Measurements from ENCODE around the gene ATP5F1E.

Gene ATP5F1E

DNA sequence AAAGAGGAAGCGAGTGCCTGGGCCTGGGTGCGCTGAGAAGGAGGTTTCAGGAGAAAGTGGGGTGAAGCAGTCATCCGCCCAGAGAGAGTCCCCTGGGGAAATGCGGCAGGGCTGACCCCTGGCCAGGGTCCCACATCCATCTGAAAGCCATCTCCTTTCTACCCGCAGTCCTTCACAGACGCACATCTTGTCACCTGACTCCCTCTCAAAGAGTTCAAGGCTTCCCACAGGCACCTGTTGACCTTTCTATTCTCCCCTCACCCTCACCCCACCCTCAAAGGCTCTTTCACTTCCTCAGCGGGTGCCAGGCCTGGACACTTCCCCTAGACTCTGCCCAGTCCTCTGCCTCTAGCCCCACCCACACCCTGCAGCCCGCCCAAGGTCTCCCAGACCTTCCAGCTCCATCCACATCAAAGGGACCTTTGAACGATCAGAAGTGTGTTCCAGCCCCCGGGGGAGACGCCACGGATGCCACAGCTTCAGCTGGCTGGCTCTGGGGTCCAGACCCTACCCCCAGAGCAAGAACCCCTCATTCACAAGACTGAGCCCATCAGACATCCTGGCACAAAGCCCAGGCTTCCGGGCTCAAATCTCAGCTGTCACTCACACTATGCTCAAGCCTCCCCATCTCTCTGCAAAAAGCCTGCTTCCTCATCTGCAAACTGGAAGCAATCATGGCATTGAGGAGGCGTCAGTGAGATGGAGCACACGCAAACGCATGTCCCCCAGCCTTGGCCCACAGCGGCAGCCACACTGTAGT, 27.2 kb downstream of the ATP5F1E start:
- peak; percentile 88 for DNase-seq

DNA sequence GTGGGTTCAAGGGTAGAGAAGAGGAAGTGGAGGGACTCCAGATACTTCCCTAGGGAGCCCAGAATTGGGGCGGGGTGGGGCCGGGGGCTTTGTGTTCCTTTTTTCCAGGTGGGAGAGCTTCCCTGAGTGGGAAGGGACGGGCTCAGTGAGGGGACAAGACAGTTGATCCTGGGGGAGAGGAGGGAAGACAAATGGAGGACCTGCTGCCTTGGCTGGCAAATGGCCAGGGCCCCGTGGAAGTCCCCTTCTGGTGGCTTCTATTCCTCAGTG, 27.7 kb downstream of the ATP5F1E start:
- no peak for DNase-seq

DNA sequence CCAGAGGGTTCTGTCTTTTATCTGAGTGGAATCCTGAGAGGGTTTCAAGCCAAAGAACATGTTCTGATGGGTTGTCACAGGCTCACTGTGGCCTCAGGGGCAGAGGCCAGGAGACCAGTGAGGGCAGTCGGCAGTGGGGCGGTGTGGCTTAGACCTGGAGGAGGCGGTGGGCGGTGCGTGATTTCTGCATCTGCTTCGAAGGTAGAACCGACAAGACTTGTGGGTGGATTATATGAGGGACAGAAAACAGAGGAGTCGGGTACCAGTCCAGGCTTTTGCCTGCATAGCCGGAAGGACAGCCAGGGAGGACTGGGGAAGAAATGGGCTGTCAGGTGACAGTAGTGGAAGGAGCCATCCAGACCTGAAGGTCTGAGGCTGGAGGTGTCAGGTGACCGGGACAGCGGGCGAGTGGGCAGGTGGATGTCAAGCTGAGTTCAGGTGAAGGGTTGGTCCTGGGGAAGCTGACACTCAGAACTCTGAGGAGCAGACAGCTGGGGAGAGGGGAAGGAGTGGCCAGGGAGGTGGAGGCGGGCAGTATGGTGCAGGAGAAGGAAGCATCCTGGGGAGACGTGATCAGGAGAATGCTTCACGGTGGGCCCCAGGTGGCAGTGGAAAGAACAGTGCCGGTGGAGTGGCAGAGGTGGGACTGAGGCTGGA, 28.2 kb downstream of the ATP5F1E start:
- DNase-seq, result no peak

DNA sequence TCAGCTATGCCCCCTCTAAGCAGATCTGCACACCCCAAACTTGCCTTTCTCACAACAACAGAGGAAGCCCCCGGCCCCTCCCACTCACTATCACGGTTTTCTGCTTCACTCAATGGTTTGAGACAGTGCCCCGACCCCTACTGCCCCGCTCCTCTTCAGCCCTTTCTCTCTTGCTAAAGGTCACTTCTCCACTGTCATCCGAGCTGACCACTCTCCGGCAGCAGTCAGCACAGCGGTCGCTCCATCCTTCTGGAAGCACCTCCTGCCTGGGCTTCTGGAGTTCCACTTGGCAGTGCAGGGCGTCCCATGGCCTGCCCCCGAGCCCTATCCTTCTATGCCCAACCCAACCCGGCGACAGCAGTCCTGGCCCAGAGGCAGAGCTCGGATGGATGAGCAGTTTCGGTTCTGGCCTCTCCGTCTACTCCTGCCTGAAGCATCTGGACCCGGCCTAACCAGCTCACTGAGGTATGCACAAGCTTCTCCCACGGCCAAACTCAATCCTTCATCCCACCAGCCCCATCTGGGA, 29.2 kb downstream of the ATP5F1E start:
- no peak for DNase-seq

DNA sequence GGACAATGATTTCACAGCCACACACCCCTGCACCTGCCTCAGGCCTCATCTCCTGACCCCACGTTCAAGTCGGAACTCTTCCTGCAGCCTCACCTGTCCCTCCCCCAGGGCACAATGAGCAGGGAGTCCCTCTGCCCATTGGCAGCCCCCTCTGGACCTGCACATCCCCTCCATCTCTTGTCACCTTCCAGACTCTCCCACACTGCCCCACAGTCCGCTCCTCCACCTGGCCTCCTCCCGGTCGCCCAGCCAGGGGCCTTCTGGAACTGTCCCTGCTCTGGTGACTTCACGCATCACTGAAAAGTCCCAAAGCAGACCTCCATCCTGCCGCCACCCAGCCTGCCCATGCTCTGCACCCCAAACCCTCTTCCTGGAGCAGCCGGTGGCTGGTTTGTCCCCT, 29.7 kb downstream of the ATP5F1E start:
- no peak for DNase-seq

DNA sequence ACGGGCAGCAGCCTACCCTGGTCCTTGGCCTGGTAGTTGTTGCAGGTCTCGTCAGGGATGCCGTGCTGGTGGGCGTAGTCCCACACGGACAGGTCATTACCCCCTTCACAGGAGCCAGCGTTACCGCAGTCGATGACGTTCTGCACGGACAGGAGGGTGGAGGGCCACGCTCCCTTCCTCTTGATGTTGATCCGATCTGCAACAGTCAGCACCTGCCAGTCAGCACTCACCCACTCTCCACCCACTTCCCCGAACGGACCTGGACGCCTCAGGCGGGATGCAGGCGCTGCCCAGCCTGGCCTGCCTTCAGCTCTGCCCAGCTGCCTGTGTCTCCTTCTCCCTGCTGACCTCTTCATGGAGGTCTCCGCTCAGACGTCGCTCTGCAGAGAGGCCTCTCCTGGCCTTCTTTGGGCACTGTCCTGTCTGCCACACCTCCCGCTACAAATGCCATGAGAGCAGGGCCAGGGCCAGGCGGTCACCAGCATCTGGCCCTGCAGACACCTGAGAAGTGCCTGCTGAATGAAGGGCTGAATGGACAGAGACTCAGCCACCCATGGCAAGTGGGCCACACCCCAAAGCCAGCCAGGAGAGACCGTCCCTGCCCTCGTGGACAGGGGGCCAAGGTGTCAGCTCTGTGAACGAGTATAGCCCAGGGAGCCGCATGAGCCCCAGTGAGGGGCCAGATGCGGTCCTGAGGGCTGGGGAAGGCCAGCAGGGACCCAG, 30.5 kb downstream of the ATP5F1E start:
- DNase-seq, result no peak

DNA sequence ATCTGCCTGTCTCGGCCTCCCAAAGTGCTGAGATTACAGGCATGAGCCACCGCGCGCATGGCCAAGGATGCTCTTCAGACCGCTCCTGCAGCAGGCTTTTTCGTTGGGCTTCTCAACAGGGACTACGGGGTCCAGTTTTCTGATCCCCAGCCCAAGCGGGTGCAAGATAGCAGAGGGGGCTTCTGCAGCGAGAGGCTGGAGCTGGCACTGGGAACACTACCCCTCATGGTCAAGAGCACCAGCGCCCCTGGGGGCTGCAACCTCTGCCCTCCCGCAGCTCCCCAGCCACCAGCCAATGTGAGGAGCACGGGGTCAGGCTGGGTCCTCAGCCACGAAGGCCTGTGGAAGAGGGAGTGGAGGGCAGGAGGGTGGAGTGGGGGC, 31.1 kb downstream of the ATP5F1E start:
- no peak for DNase-seq

DNA sequence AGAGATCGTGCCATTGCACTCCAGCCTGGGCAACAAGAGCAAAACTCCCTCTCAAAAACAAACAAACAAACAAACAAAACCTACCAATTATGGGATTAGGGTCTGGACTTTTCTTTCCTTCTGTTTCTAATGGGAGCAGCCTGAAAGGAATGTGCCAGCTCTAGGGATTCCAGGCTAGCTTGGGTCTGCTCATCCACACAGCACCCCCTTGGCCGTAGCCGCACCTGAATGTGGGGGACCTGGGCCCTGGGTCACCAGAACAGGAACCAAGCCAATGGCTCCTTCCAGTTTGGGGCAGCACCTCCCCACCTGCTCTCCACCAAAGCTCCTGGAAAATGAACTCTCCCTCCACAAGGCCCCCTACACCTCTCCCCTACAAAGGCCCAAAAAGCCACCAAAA, 31.8 kb downstream of the ATP5F1E start:
- DNase-seq, result no peak

DNA sequence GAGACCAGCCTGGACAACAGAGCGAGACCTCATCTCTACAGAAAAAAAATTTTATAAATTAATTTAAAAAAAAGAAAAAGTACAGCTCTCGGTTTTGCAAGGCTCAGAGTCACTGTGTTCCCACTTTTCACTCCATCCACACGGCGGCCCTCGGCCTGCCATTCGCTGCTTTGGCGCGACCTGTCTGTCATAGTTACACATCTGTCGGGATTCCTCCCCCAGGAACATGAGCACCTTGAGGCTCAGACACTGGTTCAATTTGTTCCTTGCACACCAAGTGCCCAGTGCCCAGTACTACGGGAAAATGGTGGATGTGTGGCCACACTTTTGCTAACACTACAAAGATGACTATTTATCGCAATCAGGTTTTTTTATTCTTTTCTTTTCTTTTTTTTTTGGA, 33.5 kb downstream of the ATP5F1E start:
- no peak for DNase-seq

DNA sequence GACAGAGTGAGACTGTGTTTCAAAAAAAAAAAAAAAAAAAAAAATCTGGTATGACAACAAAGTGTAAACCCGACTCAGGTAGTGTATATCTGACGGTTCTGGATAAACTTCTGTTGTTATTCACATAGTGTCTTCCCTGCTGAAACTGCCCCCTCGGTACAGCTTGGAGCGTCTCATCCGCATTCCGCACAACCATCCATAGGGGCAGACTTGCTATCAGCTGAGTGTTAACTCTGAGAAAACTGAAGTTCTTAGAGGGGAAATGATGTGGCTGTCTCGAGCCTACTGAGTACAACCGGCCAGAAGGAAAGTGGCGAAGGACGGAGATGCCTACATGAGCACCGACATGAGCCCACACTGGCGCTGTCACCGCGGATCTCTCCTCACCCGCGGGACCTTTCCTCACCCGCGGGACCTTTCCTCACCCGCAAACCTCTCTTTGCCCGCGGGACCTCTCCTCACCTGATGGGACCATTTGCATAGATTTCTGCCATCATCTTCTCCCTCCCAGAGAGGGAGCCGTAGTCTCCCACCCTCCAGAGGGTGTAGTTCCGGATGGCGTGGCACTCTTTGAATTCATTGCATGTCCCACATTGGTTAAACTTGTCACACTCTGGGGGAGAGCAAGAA, 34.9 kb downstream of the ATP5F1E start:
- no peak for DNase-seq

DNA sequence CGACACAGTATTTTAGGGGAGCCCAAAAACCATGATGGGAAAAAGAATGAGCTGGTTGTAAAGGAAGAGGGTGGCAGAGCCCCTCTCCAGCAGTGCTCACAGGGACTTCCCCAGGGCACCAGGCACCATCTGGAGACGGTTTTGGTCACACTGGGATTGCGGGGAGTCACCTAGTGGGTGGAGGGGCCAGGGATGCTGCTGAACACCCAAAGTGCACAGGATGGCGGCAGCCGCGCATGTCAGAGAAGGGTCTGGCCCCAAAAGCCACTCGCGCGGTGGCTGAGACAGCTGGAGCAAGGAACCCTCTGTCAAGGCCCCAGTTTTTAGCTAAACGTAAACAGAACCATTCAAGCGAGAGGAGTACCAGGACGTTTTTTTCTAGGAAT, 35.9 kb downstream of the ATP5F1E start:
- DNase-seq, result no peak

DNA sequence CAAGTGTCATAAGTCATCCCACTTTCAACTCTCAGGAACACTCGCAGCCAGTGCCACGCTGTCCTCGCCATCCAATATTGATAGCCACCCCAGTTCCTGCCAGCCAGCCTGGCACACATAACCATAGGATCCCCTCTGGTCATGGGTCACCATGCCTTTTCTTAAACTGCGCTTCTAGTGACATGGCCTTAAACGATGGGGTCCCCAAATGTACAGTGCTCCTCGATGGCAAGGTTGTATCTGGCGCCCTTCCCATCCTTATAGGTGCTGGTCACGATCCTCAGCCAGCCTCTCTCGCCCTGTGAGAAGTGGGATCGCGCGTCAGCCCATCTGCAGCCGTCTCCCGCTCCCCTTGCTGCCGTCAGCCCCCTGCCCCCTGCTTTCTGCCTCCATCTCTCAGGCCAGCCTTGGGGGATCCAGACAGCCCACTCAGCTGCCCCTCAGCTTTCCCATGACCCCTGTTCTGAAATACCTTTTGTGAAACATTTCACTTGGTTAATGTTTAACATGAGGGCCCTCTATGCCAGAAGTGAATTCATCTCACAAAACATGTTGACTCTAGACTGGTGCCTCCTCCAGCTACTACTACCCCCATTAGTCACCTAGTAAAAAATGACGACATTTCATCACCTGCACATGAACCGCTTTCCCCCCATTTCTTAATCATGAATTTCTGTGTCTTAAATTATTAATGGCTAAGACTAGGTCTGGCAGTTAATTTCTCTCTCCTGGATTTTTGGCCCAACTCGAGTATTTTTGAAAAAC, 36.5 kb downstream of the ATP5F1E start:
- DNase-seq, result no peak

DNA sequence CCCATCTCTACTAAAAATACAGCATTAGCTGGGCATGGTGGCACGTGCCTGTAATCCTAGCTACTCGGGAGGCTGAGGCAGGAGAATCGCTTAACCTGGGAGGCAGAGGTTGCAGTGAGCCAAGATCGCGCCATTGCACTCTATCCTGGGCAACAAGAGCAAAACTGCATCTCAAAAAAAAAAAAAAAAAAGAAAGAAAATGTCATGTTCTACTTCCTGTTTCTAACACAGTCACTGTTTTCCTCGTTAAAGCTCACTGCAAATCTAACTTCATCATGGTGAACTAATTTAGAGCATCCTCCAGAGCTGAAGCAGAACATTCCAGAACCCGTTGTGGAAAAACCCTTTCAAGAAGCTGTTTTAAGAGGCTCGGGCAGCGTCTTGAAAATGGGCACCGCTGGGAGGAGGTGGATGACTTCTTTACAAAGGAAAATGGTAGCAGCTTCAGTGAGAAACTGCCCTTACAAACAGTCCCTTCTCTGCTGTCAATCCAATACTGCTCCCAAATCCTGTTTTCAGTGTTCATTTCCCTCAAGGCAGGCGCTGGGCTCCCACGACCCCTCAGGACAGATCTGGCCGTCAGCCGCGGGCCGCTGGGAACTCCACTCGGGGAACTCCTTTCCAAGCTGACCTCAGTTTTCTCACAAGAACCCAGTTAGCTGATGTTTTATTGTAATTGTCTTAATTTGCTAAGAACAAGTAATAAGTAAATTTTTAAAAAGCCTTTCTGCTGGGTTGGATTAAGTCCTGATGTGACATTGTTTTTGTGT, 37.6 kb downstream of the ATP5F1E start:
- no peak for DNase-seq

DNA sequence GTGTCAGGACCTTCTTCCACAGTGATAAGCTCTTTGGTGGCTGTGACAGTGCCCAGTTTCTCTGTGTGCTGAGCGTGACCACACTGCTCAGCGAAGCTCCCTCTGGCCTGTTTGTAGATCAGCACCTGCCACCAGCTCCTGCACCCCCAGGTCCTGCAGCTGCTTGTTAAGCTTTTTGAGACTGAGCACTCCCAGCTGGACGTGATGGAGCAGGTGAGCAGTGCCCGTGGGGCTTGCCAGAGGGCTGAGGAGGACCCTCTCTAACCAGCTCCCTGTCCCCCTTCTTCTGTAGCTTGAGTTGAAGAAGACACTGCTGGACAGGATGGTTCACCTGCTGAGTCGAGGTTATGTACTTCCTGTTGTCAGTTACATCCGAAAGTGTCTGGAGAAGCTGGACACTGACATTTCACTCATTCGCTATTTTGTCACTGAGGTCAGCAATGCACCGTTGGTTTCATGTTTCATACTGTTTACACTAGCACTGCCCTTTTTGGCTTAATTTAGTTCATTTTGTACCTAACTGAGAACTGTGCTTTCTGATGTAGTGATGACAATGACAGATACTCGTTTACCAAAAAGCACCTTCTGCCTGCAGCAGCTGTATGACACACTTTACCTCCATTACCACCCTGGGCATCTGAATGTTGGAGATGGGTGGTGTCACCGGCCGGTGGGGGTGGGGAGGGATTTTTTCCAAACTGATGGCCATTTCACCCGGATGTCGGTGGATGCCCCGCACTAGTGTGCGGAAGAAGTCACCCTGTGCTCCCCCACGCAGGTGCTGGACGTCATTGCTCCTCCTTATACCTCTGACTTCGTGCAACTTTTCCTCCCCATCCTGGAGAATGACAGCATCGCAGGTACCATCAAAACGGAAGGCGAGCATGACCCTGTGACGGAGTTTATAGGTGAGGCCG, 38.5 kb downstream of the ATP5F1E start:
- DNase-seq, result no peak

DNA sequence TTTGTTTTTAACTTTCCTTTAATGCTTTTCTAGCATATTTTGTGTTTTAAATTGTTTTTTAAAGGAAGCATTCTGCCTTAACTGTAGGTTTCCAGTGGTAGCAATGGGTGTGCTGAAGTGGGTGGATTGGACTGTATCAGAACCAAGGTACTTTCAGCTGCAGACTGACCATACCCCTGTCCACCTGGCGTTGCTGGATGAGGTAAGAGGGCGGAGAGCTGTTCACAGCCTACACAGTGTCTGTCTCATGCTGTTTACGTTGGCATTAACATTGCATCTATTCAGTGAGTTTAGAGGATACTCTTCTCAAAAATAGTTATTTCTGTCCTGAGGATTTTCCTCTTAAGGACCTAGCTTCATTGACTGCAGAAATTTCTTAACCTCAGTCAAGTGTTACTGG, 39.2 kb downstream of the ATP5F1E start:
- no peak for DNase-seq

DNA sequence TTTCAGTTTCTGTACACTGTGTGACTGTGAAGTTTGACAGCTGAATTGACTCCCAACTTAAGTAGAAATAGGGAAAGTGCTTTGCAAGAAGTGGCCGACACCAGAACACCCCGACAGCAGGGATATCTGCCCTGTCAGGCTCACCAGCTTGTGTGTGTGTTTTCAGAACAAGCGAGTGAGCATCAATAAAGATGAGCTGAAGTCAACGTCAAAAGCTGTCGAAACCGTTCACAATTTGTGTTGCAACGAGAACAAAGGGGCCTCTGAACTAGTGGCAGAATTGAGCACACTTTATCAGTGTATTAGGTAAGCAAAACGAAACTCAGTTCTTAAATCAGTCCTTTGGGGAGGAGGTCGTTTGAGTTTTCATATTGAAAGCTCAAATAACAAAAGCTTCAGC, 40.4 kb downstream of the ATP5F1E start:
- no peak for DNase-seq

DNA sequence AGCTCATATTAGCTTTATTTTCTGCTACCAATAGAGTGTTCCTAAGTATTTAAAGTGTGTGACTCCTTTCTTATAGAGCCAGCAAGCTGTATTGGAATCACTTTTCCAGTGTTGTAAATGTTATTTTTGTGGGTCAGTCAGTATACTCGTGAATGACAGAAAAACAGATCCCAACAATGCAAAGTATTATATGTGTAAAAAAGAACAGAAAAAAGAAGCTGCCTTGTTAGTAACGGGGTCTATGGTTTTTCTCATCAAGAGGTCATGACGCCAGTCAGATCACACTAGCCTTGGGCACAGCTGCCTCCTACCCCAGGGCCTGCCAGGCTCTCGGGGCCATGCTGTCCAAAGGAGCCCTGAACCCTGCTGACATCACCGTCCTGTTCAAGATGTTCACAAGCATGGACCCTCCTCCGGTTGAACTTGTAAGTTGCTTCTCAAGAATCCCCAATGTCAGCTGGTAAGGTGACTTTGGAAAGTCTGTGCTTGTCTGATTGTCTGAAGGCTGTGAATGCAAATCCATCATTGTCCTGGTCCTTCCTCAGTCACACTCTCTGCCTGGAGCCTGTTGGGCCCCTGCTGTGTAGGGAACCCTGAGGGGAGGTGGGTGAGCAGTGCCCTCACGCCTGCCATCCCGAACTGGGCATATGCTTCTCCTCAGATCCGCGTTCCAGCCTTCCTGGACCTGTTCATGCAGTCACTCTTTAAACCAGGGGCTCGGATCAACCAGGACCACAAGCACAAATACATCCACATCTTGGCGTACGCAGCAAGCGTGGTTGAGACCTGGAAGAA, 41.3 kb downstream of the ATP5F1E start:
- no peak for DNase-seq

DNA sequence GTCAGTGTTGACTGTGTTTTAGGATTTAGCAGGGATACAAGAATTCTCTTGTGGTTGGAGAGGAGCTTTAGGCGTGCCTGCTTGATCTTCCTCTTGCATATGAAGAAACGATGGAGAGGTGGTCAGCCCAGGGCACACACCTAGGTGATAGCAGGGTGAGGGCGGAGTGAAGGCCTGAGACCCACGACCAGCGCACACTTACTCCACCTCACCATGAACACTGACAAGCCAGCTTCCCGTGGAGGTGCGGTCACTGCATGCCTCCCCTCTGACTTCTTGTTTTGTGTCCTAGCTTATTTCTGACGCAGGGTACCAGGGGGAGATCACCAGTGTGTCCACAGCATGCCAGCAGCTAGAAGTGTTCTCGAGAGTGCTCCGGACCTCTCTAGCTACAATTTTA, 42.9 kb downstream of the ATP5F1E start:
- no peak for DNase-seq

DNA sequence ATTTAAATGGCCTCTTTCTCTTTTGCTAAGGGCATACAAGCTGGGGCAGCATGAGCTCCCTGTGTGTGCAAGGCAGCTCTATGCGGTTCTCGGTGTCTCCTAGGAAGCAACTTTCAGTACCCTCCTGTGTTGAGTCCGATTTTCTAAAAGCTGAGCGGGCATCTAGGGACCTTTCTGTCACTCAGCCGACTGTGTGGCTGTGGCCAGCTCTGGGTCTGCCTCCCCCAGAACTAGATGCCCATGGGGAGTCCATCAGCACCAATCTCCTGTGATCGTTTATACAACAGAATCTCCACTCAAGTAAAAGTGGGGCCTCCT, 43.6 kb downstream of the ATP5F1E start:
- no peak for DNase-seq

DNA sequence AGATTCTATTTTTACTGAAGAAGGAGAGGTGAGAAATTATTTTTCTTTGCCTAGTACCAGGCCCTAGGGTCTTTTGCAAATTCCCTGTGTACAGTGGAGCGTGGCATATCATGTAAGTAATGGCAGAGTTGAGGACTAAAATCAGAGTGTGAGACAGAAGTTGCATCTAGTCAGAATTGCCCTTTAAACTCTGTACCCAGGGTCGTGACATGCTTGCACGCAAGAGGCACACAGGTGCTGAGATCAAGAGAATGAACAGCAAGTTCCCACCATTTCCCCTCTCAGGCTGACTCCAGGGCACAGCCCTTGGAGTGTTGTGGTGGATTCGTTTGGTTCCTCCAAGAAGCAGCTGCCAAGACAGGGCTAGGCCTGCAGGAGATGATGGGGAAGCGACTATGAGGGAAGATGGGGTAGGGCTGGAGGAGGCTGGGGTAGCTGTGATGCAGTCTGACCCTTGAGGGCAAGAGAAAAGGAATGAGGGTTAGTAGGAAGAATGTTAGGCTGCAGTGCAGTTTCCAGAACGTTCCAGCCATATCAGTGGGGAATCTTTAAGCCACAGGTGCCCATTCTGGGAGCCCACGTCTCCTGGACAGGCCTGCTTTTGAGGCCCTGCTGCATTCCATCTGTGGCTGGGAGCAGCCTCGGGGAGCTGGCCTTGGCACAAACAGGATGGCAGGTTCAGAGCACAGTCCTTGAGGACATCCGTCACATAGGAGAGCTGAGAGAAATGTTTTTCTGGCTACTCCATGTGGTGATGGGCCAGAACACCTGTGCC, 44.2 kb downstream of the ATP5F1E start:
- DNase-seq, result no peak

Measured in CD4-positive, alpha-beta T cell treated with Interleukin-15 for 1 hour (primary cell).